ENCODE results near the gene DCBLD2. TPM values are rescaled to one million over a fixed set of nuclear protein-coding genes. Genes with fewer than 3 reads are reported as not detected.

The DCBLD2 gene
- total and polyA plus RNA-seq, 2 of the 4 experiments (the other 2 are of a cell fraction) = 121 to 196 TPM

DNA sequence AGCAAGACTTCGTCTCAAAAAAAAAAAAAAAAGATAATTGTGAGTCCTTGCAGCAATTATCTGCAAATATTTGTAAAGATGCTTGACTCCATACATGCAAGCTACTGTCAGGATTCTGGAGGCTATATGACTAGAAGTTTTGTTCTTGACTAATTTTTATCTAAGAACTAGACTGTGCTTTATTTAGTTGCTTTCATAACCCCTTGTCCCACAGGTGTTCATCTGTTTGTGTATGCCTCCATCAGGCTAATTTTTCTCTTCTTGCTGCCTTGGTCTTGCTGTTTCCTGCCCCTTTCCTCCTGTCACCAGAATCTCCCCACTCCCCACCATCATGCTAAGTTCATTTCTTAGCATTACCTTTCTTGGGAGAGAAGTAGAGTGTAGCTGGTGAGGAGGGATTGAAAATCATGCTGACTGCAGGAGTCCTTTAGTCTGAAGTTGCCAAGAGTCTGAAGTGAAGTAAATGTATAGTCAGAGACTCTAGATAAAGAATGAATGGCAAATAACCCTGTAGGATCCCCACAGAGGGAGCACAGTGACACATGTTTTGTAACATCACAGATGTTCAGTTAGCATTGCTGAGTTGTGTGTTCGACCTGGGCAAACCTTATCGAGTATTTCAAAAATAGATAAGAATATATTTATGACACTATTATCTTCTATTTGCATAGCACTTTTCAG is 125.9 kb downstream of the DCBLD2 start:
- Histone ChIP-seq H3K9ac (ENCODE audit: low read depth, low read length) (no peak overlapping the region), H3K4me2 (ENCODE audit: low read depth, low read length) (no peak overlapping the region), H4K8ac (ENCODE audit: low read depth in 2 of 2, low read length in 2 of 2) (no peak overlapping the region), H4K91ac (ENCODE audit: insufficient read depth, low read depth, low read length) (no peak overlapping the region), H2AFZ (replicated peaks; ENCODE audit: low read length, poor library complexity) (no peak overlapping the region), H3K18ac (ENCODE audit: low read depth, low read length) (no peak overlapping the region), H2BK20ac (ENCODE audit: low read depth, low read length) (no peak overlapping the region), H3K36me3 (ENCODE audit: control insufficient read depth, insufficient read depth, low read length) (no peaks in the 10 kb centered on the region), H2BK15ac (ENCODE audit: low read depth, low read length) (no peak overlapping the region), H3K23ac (ENCODE audit: low read depth, low read length) (no peak overlapping the region), H3K4ac (ENCODE audit: low read depth, low read length) (no peak overlapping the region), H4K5ac (ENCODE audit: low read depth, low read length) (no peak overlapping the region), H4K20me1 (ENCODE audit: insufficient read depth, low read length) (peaks cover 7% of the 10 kb centered on the region; the same call in 1 of the 2 replicates), H3K9me3 (ENCODE audit: control insufficient read depth, insufficient read depth, low read length) (no peaks in the 10 kb centered on the region), H3K27me3 (ENCODE audit: control insufficient read depth, insufficient read depth, low read length) (no peaks in the 10 kb centered on the region), H3K27ac (ENCODE audit: insufficient read depth, low read length) (no peak overlapping the region), H2BK120ac (ENCODE audit: low read depth, low read length) (no peak overlapping the region), H3K56ac (ENCODE audit: extremely low read depth, insufficient read depth, low read length) (no peak overlapping the region), H3K4me3 (ENCODE audit: insufficient read depth, low read depth, low read length) (no peak overlapping the region), H3K9me1 (ENCODE audit: insufficient read depth, low read length) (peaks cover 14% of the 10 kb centered on the region), H2AK9ac (replicated peaks; ENCODE audit: low read depth, low read length, poor library complexity) (no peak overlapping the region), H2BK5ac (ENCODE audit: low read depth, low read length, poor library complexity, severe bottlenecking) (no peak overlapping the region), H3K79me1 (ENCODE audit: low read depth in 1 of 2, low read length in 2 of 2) (no peaks in the 10 kb centered on the region), H3K4me1 (ENCODE audit: control insufficient read depth, insufficient read depth, low read length) (peaks cover 7% of the 10 kb centered on the region), H3K14ac (replicated peaks; ENCODE audit: low read depth, low read length) (no peak overlapping the region), H2AK5ac (ENCODE audit: low read depth, low read length) (no peak overlapping the region)
- ATAC-seq (ENCODE audit: low read depth) (no peak), DNase-seq (no peak)
- in situ Hi-C loops (cut with MboI; ENCODE audit: low sequenced_read_pairs) (no loop called here), intact Hi-C loops (cut with micrococcal nuclease) (no loop called here), dilution Hi-C loops (cut with HindIII; ENCODE audit: low sequenced_read_pairs, unreplicated experiment) (no loop called here)
- TF ChIP-seq, protein P1, sequence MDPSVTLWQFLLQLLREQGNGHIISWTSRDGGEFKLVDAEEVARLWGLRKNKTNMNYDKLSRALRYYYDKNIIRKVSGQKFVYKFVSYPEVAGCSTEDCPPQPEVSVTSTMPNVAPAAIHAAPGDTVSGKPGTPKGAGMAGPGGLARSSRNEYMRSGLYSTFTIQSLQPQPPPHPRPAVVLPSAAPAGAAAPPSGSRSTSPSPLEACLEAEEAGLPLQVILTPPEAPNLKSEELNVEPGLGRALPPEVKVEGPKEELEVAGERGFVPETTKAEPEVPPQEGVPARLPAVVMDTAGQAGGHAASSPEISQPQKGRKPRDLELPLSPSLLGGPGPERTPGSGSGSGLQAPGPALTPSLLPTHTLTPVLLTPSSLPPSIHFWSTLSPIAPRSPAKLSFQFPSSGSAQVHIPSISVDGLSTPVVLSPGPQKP (IDR thresholded peaks at IDR 0.05; ENCODE audit: borderline replicate concordance, low read depth, low read length) = no peak
- TF ChIP-seq BHLHE40 (IDR thresholded peaks at IDR 0.05; ENCODE audit: low read depth, low read length) = no peak
- TF ChIP-seq, protein P2, sequence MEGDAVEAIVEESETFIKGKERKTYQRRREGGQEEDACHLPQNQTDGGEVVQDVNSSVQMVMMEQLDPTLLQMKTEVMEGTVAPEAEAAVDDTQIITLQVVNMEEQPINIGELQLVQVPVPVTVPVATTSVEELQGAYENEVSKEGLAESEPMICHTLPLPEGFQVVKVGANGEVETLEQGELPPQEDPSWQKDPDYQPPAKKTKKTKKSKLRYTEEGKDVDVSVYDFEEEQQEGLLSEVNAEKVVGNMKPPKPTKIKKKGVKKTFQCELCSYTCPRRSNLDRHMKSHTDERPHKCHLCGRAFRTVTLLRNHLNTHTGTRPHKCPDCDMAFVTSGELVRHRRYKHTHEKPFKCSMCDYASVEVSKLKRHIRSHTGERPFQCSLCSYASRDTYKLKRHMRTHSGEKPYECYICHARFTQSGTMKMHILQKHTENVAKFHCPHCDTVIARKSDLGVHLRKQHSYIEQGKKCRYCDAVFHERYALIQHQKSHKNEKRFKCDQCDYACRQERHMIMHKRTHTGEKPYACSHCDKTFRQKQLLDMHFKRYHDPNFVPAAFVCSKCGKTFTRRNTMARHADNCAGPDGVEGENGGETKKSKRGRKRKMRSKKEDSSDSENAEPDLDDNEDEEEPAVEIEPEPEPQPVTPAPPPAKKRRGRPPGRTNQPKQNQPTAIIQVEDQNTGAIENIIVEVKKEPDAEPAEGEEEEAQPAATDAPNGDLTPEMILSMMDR (conservative IDR thresholded peaks at IDR 0.05; ENCODE audit: low read depth, low read length) = no peak
- TF ChIP-seq RFX5 (IDR thresholded peaks at IDR 0.05; ENCODE audit: low read depth, low read length) = no peak
- no peak for TF ChIP-seq POLR2A (IDR thresholded peaks at IDR 0.05; ENCODE audit: low read depth, low read length)
- no peak for TF ChIP-seq RCOR1 (IDR thresholded peaks at IDR 0.05; ENCODE audit: insufficient replicate concordance, low read length)
- no peak for TF ChIP-seq CHD1 (IDR thresholded peaks at IDR 0.05; ENCODE audit: low read depth, low read length)
- no peak for TF ChIP-seq CEBPB (IDR thresholded peaks at IDR 0.05; ENCODE audit: low read depth, low read length)
- no peak for TF ChIP-seq RAD21 (IDR thresholded peaks at IDR 0.05; ENCODE audit: low read length)
- POLR2A ChIA-PET (ENCODE audit: unreplicated experiment) = no interaction called here
- CTCF ChIA-PET = no interaction called here
- WGBS, 2 experiments (ENCODE audit: extremely low coverage in 2 of 2, insufficient read length in 1 of 2) = no CpG with 5 or more reads among the region's 3 CpGs
- no TSS peak for BruUV-seq (replicated peaks)
